BJ (cell line): ENCODE data around the gene TMEM179. TPM values are rescaled to one million over a fixed set of nuclear protein-coding genes. Genes with fewer than 3 reads are reported as not detected.

Experiments
- CTCF ChIA-PET: fragments of 350-600 bp; formaldehyde crosslinking; extraction: SDS; loops from one replicate; lab custom pipeline; 2021; ENCODE audit warnings: antibody characterized with exemption, inconsistent platforms; lab: Yijun Ruan, JAX
- POLR2A ChIA-PET: fragments of 300-600 bp; sonication (Branson Sonifier 250); formaldehyde crosslinking; extraction: SDS; loops from one replicate; lab custom pipeline; 2021; ENCODE audit warnings: antibody characterized with exemption; lab: Charles Lee
- DNase-seq: peaks from one replicate; pipeline ENCODE4 v3.0.0-alpha.2; 2011; ENCODE audit warnings: low read depth
- H3K27me3 ChIP-seq: 2 replicates; pipeline ENCODE4 v1.6.0; 2011; ENCODE audit warnings: low read length; ENCODE audit not compliant: control insufficient read depth, insufficient read depth
- H3K36me3 ChIP-seq: 2 replicates; pipeline ENCODE4 v1.5.1; 2011; ENCODE audit warnings: low read length; ENCODE audit not compliant: control insufficient read depth, insufficient read depth
- H3K4me3 ChIP-seq: 2 replicates; pipeline ENCODE4 v1.5.1; 2011; ENCODE audit warnings: low read depth, mild to moderate bottlenecking, control low read depth, low read length
- polyA plus RNA-seq: library from polyadenylated mRNA; depleted of rRNA; stranded (reverse); fragments of >200 nt; gene quantifications from 2 replicates; pipeline ENCODE4 v1.2.3, GENCODE V29; 2011
- TF ChIP-seq, protein P1 (sequence below): IDR thresholded peaks from 2 replicates; pipeline ENCODE4 v1.5.1; 2011; ENCODE audit warnings: low read depth, mild to moderate bottlenecking, control low read depth, inconsistent platforms, low read length, moderate library complexity; ENCODE audit not compliant: insufficient read depth

Gene TMEM179
- polyA plus RNA-seq, 1 experiment, result 0.09 TPM

- no peak for DNase-seq
- TF ChIP-seq, protein P1, sequence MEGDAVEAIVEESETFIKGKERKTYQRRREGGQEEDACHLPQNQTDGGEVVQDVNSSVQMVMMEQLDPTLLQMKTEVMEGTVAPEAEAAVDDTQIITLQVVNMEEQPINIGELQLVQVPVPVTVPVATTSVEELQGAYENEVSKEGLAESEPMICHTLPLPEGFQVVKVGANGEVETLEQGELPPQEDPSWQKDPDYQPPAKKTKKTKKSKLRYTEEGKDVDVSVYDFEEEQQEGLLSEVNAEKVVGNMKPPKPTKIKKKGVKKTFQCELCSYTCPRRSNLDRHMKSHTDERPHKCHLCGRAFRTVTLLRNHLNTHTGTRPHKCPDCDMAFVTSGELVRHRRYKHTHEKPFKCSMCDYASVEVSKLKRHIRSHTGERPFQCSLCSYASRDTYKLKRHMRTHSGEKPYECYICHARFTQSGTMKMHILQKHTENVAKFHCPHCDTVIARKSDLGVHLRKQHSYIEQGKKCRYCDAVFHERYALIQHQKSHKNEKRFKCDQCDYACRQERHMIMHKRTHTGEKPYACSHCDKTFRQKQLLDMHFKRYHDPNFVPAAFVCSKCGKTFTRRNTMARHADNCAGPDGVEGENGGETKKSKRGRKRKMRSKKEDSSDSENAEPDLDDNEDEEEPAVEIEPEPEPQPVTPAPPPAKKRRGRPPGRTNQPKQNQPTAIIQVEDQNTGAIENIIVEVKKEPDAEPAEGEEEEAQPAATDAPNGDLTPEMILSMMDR, result no peak
- Histone ChIP-seq H3K4me3 (no peak overlapping the region), H3K27me3 (peaks cover 2% of the 10 kb centered on the region), H3K36me3 (no peaks in the 10 kb centered on the region)
- POLR2A ChIA-PET, result no interaction called here
- CTCF ChIA-PET, result interaction anchor here (0.6 to 2.2 kb wide), 10 partner anchors 9 to 140 kb away, joined by 3 to 8 read pairs (median 3); no protein-coding TSS in a partner anchor
These were observed 46.7 kb upstream of the TMEM179 start for GRCh38 chr14:104650981-104651875.

GRCh38 chr14:104650057-104650980 lies 45.7 kb upstream of the TMEM179 start:
- DNase-seq, result no peak
- no peaks in the 10 kb centered on the region for H3K36me3 ChIP-seq
- peaks cover 2% of the 10 kb centered on the region for H3K27me3 ChIP-seq
- peak overlapping the region; percentile 73 for H3K4me3 ChIP-seq
- ChIA-PET POLR2A (no interaction called here), CTCF (interaction anchor here (0.6 to 2.2 kb wide), 7 partner anchors 10 to 141 kb away, joined by 3 to 8 read pairs (median 3); no protein-coding TSS in a partner anchor)
- TF ChIP-seq, protein P1, result peak; percentile 100

- no peak for DNase-seq
- Histone ChIP-seq H3K4me3 (no peak overlapping the region), H3K27me3 (peaks cover 2% of the 10 kb centered on the region), H3K36me3 (no peaks in the 10 kb centered on the region)
- TF ChIP-seq, protein P1, result no peak
- ChIA-PET CTCF (interaction anchor here (1.6 to 2.1 kb wide), 2 partner anchors 61 to 75 kb away, joined by 5 to 12 read pairs; no protein-coding TSS in a partner anchor), POLR2A (no interaction called here)
These were observed 43.0 kb upstream of the TMEM179 start for GRCh38 chr14:104647467-104648043.

DNA sequence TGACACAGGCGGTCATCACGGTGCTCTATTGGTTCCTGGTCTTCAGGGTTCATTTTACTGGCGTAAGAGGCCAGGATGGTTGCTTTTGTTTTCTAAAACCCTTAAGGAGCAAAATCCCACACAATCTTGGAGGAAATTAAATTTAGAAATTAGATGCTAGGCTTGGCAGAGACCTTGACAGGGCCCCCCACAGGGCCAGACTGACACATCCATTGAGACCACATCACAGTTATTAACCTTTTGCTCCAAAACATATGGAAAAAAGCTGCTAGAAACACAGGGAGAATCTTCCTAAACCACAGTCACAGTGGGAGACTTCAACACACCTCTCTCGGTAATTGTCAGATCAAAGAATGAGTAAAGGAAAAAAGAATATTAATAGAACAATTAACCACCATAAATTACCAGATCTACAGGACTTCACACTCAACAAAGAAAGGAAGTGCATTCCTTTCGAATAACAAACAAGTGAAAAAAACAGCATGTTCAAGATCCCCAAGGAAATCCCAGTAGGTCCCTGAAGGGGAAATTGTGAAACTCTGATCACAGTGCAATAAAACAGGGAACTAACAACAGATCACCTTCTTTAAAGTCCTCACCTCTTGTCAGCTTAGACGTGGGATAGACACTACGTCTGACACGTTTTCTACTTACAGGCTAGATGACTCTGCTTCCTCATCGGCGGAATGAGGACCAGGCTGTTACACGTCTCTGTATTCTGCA lies 40.2 kb upstream of the TMEM179 start:
- TF ChIP-seq, protein P1, result no peak
- ChIA-PET POLR2A (no interaction called here), CTCF (no interaction called here)
- no peak for DNase-seq
- H3K4me3 ChIP-seq, result no peak overlapping the region
- H3K36me3 ChIP-seq, result no peaks in the 10 kb centered on the region
- peaks cover under 1% of the 10 kb centered on the region for H3K27me3 ChIP-seq
